DMS53 (cell line): ENCODE results near the gene TMEM121.
"Not testable (repeated sequence)": the region's sequence is repeated elsewhere in the genome, so short reads cannot be mapped to it uniquely, and the experiment has no call there.

ENCODE experiments used
- DNase-seq: peaks from one replicate; lab custom pipeline; 2025; lab: John Stamatoyannopoulos, UW

Gene TMEM121

DNA sequence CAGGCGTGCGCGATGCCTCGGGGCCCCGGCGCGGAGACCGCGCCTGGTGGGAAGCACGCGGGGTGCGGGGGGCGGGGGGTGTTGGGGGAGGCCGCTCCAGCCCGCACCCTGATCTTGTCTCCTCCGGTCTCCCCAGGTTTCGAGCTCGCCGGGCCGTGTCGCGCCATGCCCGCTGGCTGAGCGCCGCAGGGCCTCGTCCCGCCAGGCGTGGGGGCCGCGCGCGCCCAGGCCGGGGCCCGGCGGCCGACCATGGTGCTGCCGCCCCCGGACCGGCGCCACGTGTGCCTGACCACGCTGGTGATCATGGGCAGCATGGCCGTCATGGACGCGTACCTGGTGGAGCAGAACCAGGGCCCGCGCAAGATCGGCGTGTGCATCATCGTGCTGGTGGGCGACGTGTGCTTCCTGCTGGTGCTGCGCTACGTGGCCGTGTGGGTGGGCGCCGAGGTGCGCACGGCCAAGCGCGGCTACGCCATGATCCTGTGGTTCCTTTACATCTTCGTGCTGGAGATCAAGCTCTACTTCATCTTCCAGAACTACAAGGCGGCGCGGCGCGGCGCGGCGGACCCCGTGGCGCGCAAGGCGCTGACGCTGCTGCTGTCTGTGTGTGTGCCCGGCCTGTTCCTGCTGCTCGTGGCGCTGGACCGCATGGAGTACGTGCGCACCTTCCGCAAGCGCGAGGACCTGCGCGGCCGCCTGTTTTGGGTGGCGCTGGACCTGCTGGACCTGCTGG lies 2.4 kb downstream of the TMEM121 start:
- DNase-seq, result no peak

- no peak for DNase-seq
Observed at GRCh38 chr14:105529319-105529568, 2.9 kb downstream of the TMEM121 start.

DNA sequence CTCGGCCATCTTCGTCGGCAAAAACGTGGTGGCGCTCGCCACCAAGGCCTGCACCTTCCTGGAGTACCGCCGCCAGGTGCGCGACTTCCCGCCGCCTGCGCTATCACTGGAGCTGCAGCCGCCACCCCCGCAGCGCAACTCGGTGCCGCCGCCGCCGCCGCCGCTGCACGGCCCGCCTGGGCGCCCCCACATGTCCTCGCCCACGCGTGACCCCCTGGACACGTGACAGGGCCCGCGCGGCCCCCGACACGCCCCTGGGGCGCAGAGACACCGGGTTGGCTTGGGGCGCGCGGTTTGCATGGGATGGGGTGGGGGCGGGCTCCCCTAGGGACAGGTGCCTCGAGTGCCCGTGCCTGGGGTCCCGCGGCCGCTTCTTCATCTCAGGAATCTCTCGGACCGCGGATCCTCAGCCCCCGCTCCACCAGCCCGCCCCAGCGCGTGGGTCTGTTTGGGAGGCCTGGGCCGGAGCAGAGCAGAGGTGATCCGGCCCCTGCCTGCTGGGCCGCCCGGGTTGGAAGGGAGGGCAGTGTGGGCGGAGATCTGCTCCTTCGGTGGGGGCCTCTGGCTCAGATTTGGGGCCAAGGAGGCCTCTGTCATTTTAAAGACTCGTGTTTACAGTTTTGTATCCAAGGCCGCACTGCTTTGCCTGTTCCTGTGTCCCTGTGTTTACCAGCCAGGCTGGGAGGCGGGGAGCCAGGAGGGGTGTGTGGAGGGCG lies 3.3 kb downstream of the TMEM121 start:
- DNase-seq, result no peak

DNA sequence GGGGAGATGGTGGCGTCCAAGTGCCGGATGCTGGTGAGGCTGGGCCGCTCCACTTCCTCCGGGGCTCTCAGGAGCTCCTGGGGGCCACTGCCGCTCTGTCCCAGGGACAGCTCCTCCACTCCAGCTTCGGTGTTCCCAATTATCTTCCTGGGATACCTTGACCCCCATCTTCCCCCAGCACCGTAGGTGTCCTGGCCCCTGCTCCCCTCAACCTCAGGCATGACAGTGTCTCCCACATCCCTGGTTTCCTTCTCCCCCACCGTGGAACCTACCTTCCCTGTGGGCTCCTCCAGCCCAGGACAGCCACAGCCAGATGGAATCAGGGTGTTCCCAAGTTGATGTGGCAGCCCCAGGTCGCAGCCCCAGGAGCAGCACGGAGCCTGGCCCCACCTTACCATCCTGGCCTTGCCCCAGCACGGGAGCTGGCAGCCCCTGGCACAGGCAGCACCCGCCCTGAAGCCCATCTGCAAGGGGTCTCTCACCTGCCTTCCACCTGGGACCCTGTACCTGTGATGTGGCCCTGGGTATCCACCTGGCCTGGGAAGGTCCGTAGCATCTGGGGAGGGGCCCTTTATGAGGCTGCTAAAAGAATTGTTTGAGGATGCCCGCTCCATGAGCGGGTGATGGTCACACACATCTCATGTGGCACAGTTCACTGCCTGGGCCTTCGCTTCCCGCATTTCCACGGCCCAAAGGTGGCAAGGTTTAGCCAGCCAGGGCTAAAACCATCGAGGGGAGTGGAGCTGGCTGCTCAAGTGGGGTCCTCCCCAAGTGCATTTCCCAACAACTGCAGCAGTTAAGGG lies 4.1 kb downstream of the TMEM121 start:
- no peak for DNase-seq

DNA sequence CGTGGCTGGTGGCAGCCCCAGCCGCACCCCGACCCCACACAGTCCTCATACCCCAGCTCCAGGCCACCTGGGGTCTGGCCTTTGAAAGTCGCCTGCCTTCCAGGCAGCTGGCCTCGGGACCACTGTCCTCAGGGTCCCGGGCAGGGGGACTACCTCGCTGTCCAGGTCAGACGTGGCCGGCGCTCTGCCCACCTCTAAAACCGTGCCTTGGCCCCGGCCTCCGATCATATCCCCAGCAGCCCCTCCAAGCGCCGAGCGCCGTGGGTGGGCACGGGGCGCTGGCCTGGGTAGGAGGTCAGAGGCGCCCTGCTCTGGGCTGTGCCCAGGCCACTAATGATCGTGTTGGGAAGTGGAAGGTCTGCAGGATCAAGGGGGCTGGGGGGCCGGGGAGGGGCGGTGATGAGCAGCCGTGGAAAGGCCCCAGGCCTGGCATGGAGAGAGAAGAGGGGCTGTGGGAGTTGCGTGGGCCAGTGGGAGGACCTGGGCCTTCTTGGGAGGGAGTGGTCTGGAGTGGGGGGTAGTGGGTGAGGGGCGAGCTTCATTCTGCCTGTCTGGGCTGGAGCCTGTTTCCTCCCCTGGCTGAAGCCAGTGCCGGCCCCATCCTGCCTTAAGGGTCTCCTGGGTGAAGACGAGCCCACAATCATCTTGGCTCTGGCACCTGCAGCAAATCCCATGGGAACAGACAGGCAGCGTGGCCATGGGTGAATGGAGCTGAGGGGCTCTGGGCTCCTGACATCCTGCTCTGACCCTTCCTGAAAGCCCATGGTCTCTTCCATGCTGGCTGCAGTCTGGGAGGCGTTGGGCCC lies 4.9 kb downstream of the TMEM121 start:
- no peak for DNase-seq

- no peak for DNase-seq
Observed at GRCh38 chr14:105531894-105532623, 5.7 kb downstream of the TMEM121 start.

DNA sequence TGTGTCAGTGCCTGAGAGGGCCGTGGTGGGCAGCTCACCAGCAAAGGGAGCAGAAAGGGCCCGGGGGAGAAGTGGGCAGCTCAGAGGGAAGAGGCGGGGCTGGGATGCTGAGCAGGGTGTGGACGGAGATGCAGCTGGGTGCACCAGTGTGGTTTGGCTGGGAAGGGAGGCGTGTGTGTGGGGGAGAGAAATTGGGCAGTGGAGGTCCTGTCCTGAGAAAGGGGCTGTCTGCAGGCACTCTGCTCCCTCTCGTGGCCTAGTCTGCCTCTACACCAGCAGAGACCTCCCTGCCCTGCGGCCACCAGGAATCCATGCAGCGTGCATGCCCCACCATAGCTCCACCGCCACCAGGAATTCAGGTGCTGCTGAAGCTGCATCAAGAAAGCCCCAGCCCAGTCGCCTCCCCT lies 6.4 kb downstream of the TMEM121 start:
- DNase-seq, result peak; percentile 18

DNA sequence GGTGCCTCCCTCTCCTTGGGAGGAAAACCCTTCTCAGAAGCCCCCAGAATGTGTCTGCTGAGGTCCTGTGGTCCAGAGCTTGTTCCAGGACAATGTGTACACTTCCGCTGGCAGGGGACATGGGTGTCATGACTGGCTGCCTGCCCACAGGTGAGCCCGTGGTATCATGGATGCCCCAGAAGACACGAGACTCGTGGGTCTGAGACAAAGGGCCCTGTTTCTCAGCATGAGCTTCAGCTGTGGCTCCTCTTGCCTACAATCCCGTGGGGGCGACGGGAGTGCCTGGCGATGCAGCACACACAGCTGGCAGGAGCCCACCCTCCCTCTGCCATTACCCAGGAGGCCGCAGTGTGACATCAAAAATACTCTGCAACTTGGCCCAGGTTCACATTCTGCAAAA lies 7.0 kb downstream of the TMEM121 start:
- no peak for DNase-seq

DNA sequence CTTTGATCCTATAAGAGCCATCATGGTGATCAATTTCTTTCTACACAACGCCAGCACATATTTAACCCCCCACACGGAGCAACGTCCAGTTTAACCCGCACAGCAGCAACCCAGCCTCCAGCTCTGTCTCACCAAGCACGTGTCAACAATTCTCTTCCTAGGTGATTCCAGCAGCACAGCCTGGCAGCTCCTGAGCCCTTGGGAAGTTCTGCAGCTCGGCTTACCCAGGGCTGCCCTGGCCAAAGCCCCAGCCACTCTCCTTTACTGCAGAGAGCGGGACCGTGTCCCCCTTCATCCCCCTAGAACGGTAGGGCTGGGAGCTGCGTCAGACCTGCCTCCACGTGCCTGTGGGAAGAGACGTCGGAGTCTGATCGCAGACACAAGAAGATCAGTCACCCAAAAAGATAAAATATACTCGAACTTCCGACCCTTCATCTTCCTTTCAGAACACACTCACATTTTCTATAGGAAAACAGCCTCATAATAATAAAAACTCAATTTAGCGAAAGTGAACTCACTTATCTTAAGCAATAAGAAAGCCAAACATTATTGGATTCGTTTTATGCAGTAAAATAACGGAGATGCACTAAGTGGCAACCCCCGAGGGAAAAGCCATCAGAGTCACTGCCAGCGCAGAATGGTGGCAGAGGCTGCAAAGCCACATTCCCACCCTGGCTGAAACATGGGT lies 7.6 kb downstream of the TMEM121 start:
- DNase-seq, result no peak

- DNase-seq, result no peak
Observed at GRCh38 chr14:105534586-105534985, 8.2 kb downstream of the TMEM121 start.

GRCh38 chr14:105536051-105536450 lies 9.7 kb downstream of the TMEM121 start:
- no peak for DNase-seq

- no peak for DNase-seq
Observed at GRCh38 chr14:105536691-105537579, 10.6 kb downstream of the TMEM121 start.

GRCh38 chr14:105537580-105538474 lies 11.4 kb downstream of the TMEM121 start:
- peak; percentile 48 for DNase-seq

- DNase-seq, result no peak
Observed at GRCh38 chr14:105538481-105539049, 12.2 kb downstream of the TMEM121 start.

DNA sequence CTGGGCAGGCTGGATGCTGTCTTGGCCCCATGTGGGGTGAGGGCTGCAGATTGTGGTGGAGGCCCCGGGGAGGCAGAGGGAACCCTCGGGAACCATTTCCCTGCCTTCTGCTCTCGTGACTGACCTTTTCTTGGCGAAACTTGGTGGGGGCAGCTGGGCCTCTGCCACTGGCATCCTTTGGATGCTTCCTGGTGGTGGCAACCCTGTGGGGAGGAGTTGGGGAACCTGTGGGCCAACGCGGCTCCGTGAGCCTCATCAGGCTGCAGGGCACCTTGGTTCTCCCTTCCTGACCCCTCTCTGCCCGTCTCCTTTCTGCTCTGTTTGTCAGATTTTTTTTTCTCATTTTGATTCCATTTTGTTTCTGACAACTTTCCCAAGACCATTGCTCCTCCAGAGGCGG lies 14.4 kb downstream of the TMEM121 start:
- no peak for DNase-seq

- no peak for DNase-seq
Observed at GRCh38 chr14:105541218-105541875, 15.0 kb downstream of the TMEM121 start.

GRCh38 chr14:105545676-105546075 lies 19.3 kb downstream of the TMEM121 start:
- not testable (repeated sequence) for DNase-seq

- DNase-seq, result not testable (repeated sequence)
Observed at GRCh38 chr14:105546410-105546809, 20.0 kb downstream of the TMEM121 start.
